ENCODE results near the gene RAP1GAP2.

The RAP1GAP2 gene

GRCh38 chr17:2786176-2786881, 9.9 kb upstream of the RAP1GAP2 start:
- peak; percentile 92 to 95 for DNase-seq

- no peak for DNase-seq
Observed at GRCh38 chr17:2789700-2790099, 6.5 kb upstream of the RAP1GAP2 start.

- DNase-seq: peak; percentile 62 to 65
Observed at GRCh38 chr17:2792366-2793169, 3.7 kb upstream of the RAP1GAP2 start.

- DNase-seq: peak in 1 of 2 donors; percentile 29
Observed at GRCh38 chr17:2794111-2794803, 2.0 kb upstream of the RAP1GAP2 start.

DNA sequence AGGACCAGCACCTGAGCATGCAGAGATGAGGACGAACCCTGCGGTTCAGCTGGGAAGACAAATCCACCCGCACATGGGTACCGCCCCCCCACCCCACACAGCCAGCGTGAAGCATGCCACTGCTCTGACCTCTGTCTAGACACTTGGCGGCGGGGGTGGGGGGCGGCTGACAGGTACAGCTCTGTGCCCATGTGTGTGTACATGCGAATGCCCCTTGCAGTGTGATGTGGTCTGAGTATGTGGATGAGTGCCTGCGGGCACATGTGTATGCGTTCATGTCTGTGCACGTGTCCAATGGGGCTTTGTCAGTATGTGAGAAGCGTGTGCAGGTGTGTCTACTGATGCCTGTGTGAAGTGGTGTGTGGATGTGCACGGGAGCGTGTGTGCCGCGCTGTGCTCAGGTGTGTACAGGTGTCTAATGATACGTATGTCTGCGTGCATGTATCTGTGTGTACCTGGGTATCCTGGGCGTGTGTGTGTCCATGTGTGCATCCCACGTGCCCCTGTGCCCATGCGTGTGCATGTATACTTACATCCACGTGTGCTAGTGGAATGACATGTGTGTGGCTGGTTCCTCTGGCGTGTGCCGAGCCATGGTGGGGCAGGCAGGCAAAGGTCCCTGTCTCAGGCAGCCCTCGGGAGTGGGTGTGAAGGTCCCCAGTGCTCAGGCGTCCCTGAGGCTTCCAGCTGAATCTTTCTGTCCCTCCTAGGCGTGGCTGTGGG, 636 bp upstream of the RAP1GAP2 start:
- no peak for DNase-seq

DNA sequence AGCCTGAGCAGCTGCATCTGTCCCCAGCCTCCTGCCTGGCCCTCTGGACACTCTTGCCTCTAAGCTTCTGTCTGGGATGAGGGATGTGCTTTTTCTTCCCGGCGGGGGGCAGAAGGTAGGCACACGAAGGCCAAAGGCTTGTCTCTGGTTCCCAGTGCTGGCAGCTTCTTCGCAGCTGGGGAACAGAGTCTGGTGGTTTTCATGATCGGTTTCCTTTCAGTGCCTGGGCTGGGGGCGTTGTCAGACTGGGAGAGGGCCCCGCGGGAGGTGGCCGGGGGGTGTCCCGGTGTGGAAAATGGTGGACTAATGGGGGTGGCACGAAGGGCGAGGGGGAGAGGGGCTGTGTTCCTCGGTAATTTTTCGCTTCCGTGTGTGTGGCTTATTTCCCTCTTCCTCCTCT, 988 bp downstream of the RAP1GAP2 start:
- DNase-seq: no peak

DNA sequence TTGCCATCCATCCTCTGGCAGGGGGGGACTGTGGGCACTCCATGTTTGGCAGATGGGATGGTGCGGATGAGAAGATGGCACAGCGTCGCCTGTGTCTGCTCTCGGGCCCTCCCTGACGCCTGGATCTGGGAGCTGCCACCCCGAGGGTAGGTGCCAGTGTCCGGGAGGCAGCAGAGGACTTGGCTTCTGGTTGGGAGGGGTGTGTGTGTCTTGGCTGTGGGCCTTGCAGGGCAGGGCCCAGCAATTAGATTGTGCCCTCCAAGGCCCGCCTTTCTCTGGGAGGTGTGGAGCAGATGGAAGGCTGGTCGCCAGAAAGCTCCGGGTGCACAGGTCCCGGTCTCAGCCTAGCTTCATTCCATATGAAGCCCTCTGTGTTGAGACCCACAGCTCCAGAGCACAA, 1.4 kb downstream of the RAP1GAP2 start:
- DNase-seq: no peak

GRCh38 chr17:2798188-2798587, 1.9 kb downstream of the RAP1GAP2 start:
- no peak for DNase-seq

GRCh38 chr17:2798678-2799077, 2.4 kb downstream of the RAP1GAP2 start:
- no peak for DNase-seq

- no peak for DNase-seq
Observed at GRCh38 chr17:2799653-2800052, 3.4 kb downstream of the RAP1GAP2 start.

- no peak for DNase-seq
Observed at GRCh38 chr17:2800367-2800766, 4.1 kb downstream of the RAP1GAP2 start.

GRCh38 chr17:2801841-2802240, 5.6 kb downstream of the RAP1GAP2 start:
- DNase-seq: no peak

DNA sequence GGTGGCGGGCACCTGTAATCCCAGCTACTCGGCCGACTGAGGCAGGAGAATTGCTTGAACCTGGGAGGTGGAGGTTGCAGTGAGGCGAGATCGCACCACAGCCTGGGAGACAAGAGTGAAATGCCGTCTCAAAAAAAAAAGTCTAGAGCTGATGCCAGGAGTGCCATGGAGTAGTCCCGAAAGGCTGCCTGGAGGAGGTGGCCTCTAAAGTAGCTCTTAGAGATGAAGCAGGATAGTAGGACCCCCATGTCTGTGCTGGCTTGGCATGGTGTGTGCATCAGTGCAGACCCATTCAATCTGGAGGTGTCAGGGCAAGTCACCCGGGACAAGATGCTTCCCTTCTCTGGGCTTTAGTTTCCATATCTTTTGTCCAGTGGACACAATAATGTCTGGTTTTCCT, 6.3 kb downstream of the RAP1GAP2 start:
- DNase-seq: no peak

DNA sequence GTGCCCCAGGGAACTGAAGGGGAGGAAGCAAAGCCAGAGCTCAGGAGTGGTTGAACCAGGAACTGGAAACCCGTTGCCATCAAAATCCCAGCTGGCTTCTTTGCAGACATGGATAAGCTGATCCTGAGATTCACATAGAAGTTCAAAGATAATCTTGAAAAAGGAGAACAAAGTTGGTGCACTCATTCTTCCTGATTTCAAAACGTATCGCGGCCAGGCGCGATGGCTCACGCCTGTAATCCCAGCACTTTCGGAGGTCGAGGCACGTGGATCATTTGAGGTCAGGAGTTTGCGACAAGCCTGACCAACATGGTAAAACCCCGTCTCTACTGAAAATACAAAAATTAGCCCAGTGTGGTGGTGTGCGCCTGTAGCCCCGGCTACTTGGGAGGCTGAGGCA, 7.1 kb downstream of the RAP1GAP2 start:
- no peak for DNase-seq

DNA sequence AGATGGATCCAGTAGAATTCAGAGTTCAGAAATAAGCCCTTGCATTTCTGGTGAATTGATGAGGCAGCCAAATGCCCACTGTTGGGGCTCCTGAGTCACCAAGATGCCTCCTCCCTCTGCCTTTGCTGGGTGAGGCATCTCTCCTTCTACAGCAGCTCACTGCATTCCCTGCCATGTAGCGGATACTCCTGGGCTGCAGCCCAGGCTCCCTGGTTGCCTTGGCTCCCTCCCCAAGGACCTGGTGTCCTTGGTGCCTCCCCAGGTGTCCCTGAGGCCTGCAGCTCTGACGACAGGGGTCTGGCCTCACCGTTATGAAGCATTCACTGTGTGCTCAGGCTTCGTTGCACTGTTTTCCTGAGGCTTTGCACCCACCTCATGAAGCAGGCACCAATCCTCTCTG, 7.7 kb downstream of the RAP1GAP2 start:
- no peak for DNase-seq

DNA sequence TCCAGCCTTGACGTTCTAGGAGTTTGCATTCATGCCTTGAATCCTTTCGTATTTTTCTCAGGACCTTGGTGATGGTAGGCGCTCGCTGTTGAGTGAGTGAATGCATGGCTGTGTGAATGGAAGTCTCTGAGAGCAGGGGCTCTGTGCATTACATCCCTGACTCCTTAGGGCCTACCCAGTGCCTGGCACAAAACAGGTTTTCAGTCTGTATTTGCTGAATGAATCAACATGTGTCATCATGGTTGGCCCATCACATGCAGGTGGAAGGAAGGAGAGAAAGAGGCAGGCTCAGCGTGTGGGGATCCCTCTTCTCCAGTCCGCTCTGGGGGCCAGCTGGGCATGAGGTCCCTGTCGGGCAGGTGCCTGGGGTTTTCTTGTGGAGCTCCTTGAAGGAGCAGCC, 8.7 kb downstream of the RAP1GAP2 start:
- DNase-seq: no peak

- no peak for DNase-seq
Observed at GRCh38 chr17:2805961-2806360, 9.7 kb downstream of the RAP1GAP2 start.

GRCh38 chr17:2808367-2809335, 12.4 kb downstream of the RAP1GAP2 start:
- no peak for DNase-seq

DNA sequence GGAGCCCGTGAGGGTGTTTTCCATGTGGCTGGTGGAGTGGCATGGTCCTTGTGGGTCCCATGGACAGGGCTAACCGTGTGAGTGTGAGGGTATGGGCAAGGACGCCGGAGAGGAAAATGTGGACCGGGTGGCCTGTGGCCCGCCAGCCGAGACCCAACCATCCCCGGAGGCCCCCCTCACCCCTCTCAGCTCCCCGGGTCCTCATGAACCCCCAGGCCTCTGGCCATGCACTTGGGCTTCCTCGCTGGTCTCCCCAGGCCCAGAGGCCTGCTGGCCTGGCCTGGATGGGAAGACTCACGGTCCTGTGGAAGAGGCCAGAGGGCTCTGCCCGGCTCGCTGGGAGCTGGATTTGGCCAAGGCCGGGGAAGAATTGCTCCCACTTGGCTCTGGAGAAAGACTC, 13.1 kb downstream of the RAP1GAP2 start:
- DNase-seq: no peak

GRCh38 chr17:2814049-2814448, 17.8 kb downstream of the RAP1GAP2 start:
- no peak for DNase-seq

DNA sequence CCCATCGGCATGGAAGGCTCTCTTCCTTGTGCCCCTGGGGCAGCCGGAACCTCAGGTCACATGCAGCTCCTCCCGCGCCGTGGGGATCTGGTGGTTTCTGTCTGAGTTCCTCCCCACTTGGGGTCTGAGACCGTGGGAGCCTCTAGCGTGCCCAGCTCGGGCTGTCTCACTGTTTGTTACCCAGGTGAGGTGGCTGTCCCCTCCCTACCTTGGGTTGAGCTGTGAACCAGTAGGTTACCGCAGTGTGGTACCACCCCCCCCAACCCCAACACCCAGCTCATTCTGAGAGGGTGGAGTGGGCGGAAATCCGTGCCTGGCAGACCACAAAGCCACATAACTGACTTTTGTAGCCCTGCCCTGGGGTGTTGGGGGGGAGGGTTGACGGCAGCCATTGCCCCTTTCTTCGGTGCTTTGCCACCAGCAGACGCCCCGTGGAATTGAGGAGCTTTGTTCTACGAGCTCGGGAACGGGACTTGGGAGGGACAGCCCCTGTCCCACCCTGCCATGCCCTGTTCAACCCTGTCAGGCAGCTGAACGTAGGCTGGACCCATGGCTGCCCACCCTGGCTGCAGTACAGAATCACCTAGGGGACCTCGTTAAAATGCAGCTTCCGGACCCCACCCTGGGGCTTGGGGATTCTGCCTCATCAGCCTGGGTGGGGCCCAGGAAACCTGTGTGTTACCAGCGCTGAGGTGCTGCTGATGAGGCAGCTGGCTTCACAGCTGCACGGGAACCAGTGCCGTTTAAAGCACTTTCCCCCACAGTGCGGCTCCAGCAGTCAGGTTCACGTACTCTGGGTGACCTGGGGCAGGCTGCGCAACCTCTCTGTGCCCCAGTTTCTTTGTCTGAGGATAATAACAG, 18.5 kb downstream of the RAP1GAP2 start:
- peak; percentile 83 to 85 for DNase-seq

Measured in stimulated activated CD4-positive, alpha-beta T cell treated with anti-CD3 and anti-CD28 coated beads, Interleukin-2, amount 100 ng/mL, for 24 hours (primary cell).